ENCODE data around the gene FAM72D.
"Not testable (repeated sequence)": the region's sequence is repeated elsewhere in the genome, so short reads cannot be mapped to it uniquely, and the experiment has no call there.

FAM72D gene

DNA sequence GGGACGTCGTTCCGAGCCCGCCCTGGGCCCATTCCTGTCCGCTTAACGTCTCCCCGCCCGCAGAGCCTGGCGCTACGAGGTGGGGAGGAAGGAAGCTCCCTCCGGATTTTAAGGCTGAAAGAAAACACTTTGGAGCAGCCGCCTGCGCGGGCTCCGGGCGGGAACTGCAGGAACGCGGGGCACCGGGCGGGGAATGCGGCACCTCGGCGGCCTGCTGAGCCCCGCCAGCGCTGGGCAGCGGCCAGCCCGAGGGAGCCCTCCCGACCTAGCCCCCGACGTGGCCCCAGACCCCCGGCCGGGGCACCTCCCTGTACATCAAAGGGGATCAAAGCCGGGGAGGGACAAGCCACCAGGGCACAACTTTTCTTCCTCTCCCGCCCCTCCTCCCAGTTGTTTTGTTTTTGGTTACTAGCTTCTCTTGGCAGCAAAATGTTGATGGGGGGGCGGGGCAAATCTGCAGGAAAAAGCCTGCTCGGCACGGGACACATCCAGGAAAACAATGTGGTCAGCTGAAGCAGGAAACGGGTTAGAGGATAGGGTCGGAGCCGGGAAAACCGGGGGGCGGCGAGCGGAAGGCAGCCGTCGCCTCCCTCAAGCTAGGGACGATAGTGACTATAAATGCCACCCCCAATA is 2.1 kb upstream of the FAM72D start:
- DNase-seq = peak; percentile 5

GRCh38 chr1:145094655-145095211 is 1.0 kb upstream of the FAM72D start:
- DNase-seq = not testable (repeated sequence)

DNA sequence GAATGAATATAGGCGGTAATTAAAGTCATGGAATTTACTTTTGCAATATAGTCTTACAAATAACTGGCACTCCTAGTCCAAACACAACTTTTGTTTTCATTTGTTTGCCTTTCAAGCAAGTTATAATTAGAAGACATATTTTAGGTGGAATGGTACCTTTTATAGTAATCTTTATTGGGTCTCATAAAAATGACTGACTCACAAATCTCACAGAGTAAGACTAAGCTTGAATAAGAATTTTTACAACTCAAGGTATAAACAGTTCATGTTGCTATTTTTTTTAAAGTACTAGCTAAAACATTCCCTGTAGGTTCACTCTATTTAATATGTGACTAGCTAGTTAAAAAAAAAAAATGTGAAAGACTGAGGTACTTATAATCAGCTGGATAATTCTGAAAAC is 6.0 kb downstream of the FAM72D start:
- DNase-seq = not testable (repeated sequence)

DNA sequence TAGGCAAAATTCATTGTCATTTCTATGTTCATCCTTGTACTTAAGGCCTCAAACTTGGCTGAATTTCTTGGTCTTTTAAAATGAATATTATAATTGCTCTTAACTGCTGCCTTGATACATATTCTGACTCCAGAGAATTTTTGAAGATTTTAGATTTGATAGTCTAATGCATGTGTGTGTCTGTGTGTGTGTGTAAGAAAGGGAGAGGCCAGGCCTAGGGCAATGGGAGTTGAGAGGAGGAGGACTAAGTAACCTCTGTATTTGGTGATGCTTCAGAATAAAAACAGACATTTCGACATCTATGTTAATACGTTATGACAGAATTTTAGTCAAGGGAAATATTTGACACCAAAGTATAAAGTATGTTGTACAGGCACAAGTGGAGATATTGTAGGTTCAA is 7.5 kb downstream of the FAM72D start:
- DNase-seq = not testable (repeated sequence)

GRCh38 chr1:145111674-145112073 is 15.9 kb downstream of the FAM72D start:
- DNase-seq = not testable (repeated sequence)

GRCh38 chr1:145112703-145113102 is 16.9 kb downstream of the FAM72D start:
- DNase-seq = not testable (repeated sequence)

- not testable (repeated sequence) for DNase-seq
These were observed 18.8 kb downstream of the FAM72D start for GRCh38 chr1:145114560-145115057.

DNA sequence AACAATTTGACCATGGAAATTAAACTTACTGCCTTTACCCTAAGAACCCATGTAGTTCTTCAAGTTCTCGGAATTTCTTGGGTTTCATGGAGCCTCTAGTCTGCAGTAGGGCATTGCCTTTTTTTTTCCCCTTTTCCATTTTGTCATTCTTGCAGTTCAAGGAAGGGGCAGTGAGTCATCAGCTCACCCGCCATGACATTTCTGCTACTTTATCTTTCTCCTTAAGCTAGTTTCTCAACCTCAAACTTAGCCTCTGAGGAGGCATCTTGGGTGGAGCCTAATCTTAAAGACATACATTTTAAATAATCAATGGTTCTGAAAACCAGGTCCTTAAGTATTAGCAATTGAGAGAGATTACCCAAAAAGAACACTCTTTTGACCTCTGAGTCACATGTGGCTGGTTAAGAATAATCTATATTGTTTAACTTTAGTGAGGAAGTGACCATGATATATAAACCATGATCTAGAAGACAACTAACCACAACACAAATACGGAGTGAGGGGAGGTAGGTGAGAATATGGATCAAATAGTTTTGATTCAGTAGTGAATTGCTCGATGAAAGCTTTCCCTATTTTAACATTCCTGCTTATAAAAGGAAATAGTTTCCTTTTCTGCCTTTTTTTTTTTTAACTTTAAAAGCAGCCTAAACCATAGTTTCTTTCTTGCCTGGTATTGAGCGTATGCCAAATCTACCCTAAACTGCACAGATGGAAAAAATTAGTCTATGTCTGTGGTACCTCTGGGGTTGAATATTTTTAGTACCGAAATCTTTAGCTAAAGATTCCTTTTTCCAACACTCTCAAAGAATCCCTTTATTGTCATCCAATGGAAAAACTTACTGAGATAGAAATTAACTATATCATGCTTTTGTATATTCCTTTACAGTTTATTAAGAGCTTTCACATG is 20.1 kb downstream of the FAM72D start:
- not testable (repeated sequence) for DNase-seq

DNA sequence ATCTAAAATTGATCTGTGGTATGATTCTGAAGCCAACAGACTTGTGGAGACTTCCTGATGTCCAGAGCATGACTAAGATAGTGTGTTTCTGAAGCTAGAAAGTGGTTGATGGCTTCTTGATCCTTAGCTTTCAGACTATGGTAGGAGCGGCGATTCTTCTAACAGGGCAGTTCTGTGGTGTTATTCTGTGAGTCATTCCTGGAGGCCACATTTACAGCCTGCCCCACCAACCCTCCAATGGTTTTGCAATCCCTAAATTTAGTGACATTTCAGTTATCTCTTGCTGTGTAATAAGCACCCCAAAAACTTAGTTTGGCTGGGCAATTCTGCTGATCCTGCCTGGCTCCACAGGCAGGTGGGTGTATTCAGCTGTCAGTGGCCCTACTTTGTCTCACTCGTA is 24.1 kb downstream of the FAM72D start:
- DNase-seq = not testable (repeated sequence)

DNA sequence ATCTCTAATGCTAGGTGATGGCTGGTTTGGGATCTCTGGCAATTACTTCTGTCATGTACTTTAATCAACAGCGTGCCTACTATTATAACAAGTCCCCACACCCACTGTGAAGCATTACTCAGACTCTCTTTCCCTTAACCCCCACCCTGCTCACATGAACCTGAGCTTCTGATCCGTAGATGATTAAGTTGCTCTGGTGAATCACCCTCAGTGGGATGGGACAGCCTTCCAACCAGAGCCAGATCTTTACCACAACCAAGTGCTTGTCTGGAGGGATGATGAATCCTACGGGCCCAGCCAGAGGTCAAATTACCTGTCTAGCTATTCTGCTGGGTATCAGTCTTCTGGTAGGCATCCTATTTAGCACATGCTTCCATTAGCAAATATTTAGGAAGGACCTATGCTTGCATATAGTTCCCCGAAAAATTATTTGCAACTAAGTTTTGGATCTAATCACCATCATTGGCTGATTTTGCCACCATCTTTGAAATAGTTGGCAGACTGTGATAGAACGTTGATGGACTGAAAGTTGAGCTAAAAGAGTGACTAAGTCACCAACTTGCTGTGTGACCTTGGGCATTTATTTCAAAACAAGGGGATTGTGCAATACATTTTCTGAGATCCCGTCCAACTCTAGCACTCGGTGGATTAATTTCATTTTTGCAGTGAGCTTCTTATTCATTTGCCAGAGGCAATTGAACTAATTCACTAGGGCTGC is 26.7 kb downstream of the FAM72D start:
- not testable (repeated sequence) for DNase-seq

DNA sequence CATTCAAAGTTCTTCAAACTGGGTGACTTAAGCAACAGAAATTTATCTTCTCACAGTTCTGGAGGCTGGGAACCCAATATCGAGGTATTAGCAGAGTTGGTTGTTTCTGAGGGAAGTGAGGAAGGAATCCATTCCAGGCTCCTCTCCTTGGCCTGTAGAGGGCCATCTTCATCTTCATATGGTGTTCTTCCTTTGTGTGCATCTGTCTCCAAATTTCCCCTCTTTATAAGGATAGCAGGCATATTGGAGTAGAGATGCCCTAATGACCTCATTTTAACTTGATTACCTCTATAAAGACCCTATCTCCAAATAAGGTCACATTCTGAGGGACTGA is 27.3 kb downstream of the FAM72D start:
- not testable (repeated sequence) for DNase-seq

DNA sequence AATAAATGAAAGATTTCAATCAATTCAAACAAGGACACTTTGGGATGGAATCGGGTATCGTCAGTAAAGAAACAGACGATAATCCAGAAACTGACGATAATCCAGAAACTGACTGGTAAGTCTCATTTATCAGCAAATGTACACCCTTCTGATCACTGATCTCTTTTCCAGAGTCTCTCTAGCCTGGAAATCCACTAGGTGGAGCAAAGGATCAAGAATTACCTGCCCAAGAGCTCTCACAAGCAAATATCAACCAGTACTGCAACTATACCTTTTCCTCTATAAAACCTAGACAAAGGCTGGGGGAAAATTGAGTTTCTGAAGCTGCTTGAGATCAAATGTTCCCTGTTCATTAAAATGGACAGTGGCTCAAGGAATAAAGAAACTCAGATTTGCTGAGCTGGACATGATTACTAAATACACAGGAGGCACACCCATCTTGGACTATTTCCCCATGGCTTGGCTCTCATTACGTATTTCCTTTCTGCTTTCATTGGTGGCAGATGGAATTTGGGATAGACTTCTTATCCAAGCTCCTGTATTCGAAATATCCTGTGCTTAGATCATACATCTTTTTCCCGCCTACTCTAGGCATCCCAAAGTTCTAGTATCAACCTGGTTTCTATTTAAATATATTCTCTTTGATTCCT is 28.3 kb downstream of the FAM72D start:
- not testable (repeated sequence) for DNase-seq

DNA sequence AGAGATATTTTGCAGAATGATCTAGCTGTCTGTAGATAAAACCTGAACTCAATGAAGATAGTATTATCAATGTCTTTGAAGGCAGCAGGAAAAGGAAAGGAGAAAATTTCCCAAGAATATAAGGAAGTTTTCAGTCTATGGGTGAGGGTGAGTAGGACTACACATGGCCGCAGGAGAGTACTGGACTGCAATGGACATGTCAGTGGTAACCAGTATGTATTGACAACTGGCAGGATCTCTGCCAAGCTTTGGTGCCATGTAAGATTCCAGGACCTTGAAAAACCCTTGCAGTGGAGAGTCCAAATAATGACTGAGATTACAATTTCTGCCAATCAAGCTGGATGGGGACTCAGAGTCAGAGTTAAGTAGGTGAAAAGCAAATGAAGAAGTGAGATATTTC is 29.3 kb downstream of the FAM72D start:
- not testable (repeated sequence) for DNase-seq

- not testable (repeated sequence) for DNase-seq
These were observed 31.4 kb downstream of the FAM72D start for GRCh38 chr1:145127144-145127543.

DNA sequence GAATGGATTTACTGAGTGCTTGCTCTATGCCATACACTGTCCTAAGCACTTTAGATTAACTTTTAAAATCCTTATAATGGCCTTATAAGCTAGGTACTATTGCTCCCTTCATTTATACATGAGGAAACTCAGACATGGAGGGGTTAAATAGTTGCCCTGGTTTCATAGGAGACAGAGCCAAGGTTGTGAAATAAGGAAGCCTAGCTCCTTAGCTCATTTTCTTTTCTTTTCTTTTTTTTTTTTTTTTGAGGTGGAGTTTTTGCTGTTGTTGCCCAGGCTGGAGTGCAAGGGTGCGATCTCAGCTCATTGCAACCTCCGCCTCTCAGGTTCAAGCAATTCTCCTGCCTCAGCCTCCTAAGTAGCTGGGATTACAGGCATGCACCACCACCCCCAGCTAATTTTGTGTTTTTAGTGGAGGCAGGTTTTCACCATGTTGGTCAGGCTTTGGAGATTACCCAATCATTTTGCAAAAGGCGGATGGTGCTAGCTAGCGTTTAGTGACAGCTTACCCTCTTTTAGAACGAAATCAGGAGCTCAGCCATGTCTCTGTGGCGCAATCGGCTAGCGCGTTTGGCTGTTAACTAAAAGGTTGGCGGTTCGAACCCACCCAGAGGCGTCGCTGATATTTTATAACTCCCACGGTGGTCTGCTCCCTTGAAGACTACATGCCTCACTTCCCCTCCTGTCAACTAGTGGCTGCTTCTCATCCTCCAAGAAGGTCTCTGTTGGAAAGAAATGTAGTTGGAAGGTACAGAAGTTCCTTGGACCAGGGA is 33.1 kb downstream of the FAM72D start:
- DNase-seq = peak; percentile 2

GRCh38 chr1:145134476-145134875 is 38.7 kb downstream of the FAM72D start:
- not testable (repeated sequence) for DNase-seq

- not testable (repeated sequence) for DNase-seq
These were observed 44.8 kb downstream of the FAM72D start for GRCh38 chr1:145140549-145140948.

- not testable (repeated sequence) for DNase-seq
These were observed 48.6 kb downstream of the FAM72D start for GRCh38 chr1:145144264-145144913.

- DNase-seq = not testable (repeated sequence)
These were observed 50.5 kb downstream of the FAM72D start for GRCh38 chr1:145146308-145146707.

DNA sequence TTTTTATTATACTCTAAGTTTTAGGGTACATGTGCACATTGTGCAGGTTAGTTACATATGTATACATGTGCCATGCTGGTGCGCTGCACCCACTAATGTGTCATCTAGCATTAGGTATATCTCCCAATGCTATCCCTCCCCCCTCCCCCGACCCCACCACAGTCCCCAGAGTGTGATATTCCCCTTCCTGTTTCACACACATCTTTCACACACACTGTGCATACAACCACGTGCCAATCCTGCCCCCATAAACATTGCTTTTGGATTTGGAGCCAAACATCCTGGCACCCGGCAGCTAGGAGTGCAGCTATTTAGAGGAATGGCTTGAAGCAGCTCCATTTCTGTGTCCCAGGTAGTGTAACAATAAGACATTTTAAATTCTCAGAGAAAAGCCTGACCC is 51.4 kb downstream of the FAM72D start:
- not testable (repeated sequence) for DNase-seq

- DNase-seq = not testable (repeated sequence)
These were observed 59.6 kb downstream of the FAM72D start for GRCh38 chr1:145155421-145155820.

Measured in HCEC 1CT (cell line).